Measurements from ENCODE around the gene IRF8. TPM values are rescaled to one million over a fixed set of nuclear protein-coding genes. Genes with fewer than 3 reads are reported as not detected.

The IRF8 gene
- polyA plus RNA-seq, 1 of the 3 experiments (the other 2 are of a cell fraction), result not detected

DNA sequence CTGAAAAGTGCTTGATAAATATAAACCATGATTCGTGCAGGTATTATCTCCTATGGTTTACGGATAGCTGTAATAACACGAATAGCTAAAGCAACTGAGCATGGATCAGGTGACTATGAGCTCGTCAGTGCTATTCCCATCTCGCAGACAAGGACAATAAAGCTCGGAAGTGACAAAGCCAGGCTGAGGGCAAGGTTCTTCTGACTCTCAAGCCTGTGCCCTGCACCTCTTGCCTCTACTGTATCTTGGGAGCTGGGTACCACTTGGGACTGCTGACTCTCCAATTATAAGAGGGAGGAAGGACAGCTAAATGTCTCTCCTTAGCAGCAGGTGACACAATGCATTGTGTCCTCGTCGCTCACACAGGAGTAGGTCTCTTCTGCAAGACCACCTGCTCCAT, 49.6 kb upstream of the IRF8 start:
- TF ChIP-seq NRF1 (IDR thresholded peaks at IDR 0.05; ENCODE audit: low read depth, low read length), result no peak
- no peak for TF ChIP-seq FOSL2 (IDR thresholded peaks at IDR 0.05; ENCODE audit: borderline replicate concordance, low read depth)
- TF ChIP-seq TCF12 (IDR thresholded peaks at IDR 0.05), result no peak
- no peak for TF ChIP-seq RCOR1 (IDR thresholded peaks at IDR 0.05; ENCODE audit: low read length)
- TF ChIP-seq SMC3 (IDR thresholded peaks at IDR 0.05; ENCODE audit: low read depth, low read length), result no peak
- TF ChIP-seq, protein P1, sequence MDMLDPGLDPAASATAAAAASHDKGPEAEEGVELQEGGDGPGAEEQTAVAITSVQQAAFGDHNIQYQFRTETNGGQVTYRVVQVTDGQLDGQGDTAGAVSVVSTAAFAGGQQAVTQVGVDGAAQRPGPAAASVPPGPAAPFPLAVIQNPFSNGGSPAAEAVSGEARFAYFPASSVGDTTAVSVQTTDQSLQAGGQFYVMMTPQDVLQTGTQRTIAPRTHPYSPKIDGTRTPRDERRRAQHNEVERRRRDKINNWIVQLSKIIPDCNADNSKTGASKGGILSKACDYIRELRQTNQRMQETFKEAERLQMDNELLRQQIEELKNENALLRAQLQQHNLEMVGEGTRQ (IDR thresholded peaks at IDR 0.05; ENCODE audit: borderline replicate concordance, low read depth, low read length), result no peak
- no peak for TF ChIP-seq FOXM1 (IDR thresholded peaks at IDR 0.05; ENCODE audit: low read depth)
- TF ChIP-seq RAD21 (IDR thresholded peaks at IDR 0.05; ENCODE audit: low read length), result no peak
- TF ChIP-seq, protein P2, sequence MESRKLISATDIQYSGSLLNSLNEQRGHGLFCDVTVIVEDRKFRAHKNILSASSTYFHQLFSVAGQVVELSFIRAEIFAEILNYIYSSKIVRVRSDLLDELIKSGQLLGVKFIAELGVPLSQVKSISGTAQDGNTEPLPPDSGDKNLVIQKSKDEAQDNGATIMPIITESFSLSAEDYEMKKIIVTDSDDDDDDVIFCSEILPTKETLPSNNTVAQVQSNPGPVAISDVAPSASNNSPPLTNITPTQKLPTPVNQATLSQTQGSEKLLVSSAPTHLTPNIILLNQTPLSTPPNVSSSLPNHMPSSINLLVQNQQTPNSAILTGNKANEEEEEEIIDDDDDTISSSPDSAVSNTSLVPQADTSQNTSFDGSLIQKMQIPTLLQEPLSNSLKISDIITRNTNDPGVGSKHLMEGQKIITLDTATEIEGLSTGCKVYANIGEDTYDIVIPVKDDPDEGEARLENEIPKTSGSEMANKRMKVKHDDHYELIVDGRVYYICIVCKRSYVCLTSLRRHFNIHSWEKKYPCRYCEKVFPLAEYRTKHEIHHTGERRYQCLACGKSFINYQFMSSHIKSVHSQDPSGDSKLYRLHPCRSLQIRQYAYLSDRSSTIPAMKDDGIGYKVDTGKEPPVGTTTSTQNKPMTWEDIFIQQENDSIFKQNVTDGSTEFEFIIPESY (IDR thresholded peaks at IDR 0.05; ENCODE audit: borderline replicate concordance, low read depth), result no peak
- TF ChIP-seq RFX5 (IDR thresholded peaks at IDR 0.05; ENCODE audit: low read length), result no peak
- TF ChIP-seq ELF1 (IDR thresholded peaks at IDR 0.05), result no peak
- no peak for TF ChIP-seq EP300 (IDR thresholded peaks at IDR 0.05; ENCODE audit: borderline replicate concordance in 1 of 2, low read depth in 1 of 2, low read length in 1 of 2)
- Histone ChIP-seq H3K79me2 (ENCODE audit: insufficient read depth) (no peaks in the 10 kb centered on the region), H3K4me2 (no peak overlapping the region), H3K9me2 (no peaks in the 10 kb centered on the region), H2AFZ (ENCODE audit: low read depth) (no peak overlapping the region), H3K36me3 (replicated peaks in 1 of 2; ENCODE audit: control insufficient read depth in 1 of 2, insufficient read depth in 2 of 2, low read length in 1 of 2) (no peaks in the 10 kb centered on the region), H3K9me3 (no peaks in the 10 kb centered on the region), H3K27ac (ENCODE audit: low read depth in 2 of 2, low read length in 1 of 2) (no peak overlapping the region), H4K20me1 (ENCODE audit: insufficient read depth) (no peaks in the 10 kb centered on the region), H3K27me3 (ENCODE audit: insufficient read depth) (peaks cover 82% of the 10 kb centered on the region), H3K4me3 (ENCODE audit: low read depth in 2 of 2, low read length in 1 of 2) (no peak overlapping the region), H3F3A (replicated peaks; ENCODE audit: insufficient read depth) (no peaks in the 10 kb centered on the region), H3K9ac (no peak overlapping the region), H3K4me1 (ENCODE audit: control insufficient read depth in 1 of 2, insufficient read depth in 2 of 2, low read depth in 1 of 2, low read length in 1 of 2) (no peaks in the 10 kb centered on the region)
- ChIA-PET CTCF (interaction anchor here (0.6 to 2.2 kb wide), 2 partner anchors 16 to 28 kb away, joined by 3 to 12 read pairs; no protein-coding TSS in a partner anchor), POLR2A (no interaction called here)
- WGBS (ENCODE audit: low lambda C conversion rate), result 16% methylated on average over 8 of the region's 8 CpGs
- DNase-seq, result no peak

DNA sequence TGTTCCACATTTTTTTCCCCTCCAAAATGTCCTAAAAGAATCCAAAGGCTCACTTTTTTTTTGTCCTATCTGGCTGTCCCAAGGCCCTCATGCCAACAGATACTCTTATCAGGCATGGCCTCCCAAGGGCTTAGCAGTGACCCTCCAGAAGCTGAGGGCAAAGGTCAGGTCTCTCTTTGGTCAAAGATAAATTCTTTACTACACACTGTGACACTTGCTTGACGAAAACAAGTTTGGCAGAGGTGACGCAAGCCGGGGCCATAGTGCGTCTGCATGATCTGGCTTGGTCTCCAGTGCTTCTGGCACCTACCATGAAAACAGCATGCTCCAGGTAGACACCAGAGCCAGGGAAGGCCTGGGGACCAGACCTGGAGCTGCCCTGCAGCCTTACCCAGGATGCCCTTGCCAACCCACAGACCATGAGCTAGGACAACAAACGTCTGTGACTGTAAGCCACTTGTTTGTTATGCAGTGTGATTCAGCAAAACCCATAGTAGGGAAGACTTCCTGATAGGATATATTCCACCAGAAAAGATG, 48.5 kb upstream of the IRF8 start:
- no peak for DNase-seq
- TF ChIP-seq JUND (IDR thresholded peaks at IDR 0.05), result no peak
- TF ChIP-seq RFX5 (IDR thresholded peaks at IDR 0.05; ENCODE audit: low read length), result no peak
- no peak for TF ChIP-seq GATA2 (CRISPR knock-in tag; IDR thresholded peaks at IDR 0.05)
- TF ChIP-seq, protein P2 (IDR thresholded peaks at IDR 0.05; ENCODE audit: borderline replicate concordance, low read depth), result no peak
- TF ChIP-seq NRF1 (IDR thresholded peaks at IDR 0.05; ENCODE audit: low read depth, low read length), result no peak
- TF ChIP-seq, protein P3, sequence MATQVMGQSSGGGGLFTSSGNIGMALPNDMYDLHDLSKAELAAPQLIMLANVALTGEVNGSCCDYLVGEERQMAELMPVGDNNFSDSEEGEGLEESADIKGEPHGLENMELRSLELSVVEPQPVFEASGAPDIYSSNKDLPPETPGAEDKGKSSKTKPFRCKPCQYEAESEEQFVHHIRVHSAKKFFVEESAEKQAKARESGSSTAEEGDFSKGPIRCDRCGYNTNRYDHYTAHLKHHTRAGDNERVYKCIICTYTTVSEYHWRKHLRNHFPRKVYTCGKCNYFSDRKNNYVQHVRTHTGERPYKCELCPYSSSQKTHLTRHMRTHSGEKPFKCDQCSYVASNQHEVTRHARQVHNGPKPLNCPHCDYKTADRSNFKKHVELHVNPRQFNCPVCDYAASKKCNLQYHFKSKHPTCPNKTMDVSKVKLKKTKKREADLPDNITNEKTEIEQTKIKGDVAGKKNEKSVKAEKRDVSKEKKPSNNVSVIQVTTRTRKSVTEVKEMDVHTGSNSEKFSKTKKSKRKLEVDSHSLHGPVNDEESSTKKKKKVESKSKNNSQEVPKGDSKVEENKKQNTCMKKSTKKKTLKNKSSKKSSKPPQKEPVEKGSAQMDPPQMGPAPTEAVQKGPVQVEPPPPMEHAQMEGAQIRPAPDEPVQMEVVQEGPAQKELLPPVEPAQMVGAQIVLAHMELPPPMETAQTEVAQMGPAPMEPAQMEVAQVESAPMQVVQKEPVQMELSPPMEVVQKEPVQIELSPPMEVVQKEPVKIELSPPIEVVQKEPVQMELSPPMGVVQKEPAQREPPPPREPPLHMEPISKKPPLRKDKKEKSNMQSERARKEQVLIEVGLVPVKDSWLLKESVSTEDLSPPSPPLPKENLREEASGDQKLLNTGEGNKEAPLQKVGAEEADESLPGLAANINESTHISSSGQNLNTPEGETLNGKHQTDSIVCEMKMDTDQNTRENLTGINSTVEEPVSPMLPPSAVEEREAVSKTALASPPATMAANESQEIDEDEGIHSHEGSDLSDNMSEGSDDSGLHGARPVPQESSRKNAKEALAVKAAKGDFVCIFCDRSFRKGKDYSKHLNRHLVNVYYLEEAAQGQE (IDR thresholded peaks at IDR 0.05; ENCODE audit: low read depth, low read length), result no peak
- no peak for TF ChIP-seq MEF2A (IDR thresholded peaks at IDR 0.05; ENCODE audit: borderline replicate concordance, low read depth)
- Histone ChIP-seq H3F3A (replicated peaks; ENCODE audit: insufficient read depth) (no peaks in the 10 kb centered on the region), H3K9me3 (no peaks in the 10 kb centered on the region), H3K9ac (no peak overlapping the region), H2AFZ (ENCODE audit: low read depth) (no peak overlapping the region), H3K4me1 (ENCODE audit: control insufficient read depth in 1 of 2, insufficient read depth in 2 of 2, low read depth in 1 of 2, low read length in 1 of 2) (no peaks in the 10 kb centered on the region), H4K20me1 (ENCODE audit: insufficient read depth) (no peaks in the 10 kb centered on the region), H3K27ac (ENCODE audit: low read depth in 2 of 2, low read length in 1 of 2) (no peak overlapping the region), H3K9me2 (no peaks in the 10 kb centered on the region), H3K27me3 (ENCODE audit: insufficient read depth) (peaks cover 72% of the 10 kb centered on the region), H3K4me3 (ENCODE audit: low read depth in 2 of 2, low read length in 1 of 2) (no peak overlapping the region), H3K4me2 (no peak overlapping the region), H3K36me3 (replicated peaks in 1 of 2; ENCODE audit: control insufficient read depth in 1 of 2, insufficient read depth in 2 of 2, low read length in 1 of 2) (no peaks in the 10 kb centered on the region), H3K79me2 (ENCODE audit: insufficient read depth) (no peaks in the 10 kb centered on the region)
- WGBS (ENCODE audit: low lambda C conversion rate), result 6% methylated on average over 5 of the region's 5 CpGs
- ChIA-PET POLR2A (no interaction called here), CTCF (no interaction called here)

Measured in SK-N-SH (cell line).